ENCODE measurements around the gene LAMC2. TPM values are rescaled to one million over a fixed set of nuclear protein-coding genes. Genes with fewer than 3 reads are reported as not detected.
A peak's percentile ranks its signal among the peaks of the same experiment; 100 is the strongest.
"Not testable (repeated sequence)": the region's sequence is repeated elsewhere in the genome, so short reads cannot be mapped to it uniquely, and the experiment has no call there.

The LAMC2 gene
- under 1 TPM in 1 of 3 donors, not detected in 2; 0.03 TPM for total RNA-seq

DNA sequence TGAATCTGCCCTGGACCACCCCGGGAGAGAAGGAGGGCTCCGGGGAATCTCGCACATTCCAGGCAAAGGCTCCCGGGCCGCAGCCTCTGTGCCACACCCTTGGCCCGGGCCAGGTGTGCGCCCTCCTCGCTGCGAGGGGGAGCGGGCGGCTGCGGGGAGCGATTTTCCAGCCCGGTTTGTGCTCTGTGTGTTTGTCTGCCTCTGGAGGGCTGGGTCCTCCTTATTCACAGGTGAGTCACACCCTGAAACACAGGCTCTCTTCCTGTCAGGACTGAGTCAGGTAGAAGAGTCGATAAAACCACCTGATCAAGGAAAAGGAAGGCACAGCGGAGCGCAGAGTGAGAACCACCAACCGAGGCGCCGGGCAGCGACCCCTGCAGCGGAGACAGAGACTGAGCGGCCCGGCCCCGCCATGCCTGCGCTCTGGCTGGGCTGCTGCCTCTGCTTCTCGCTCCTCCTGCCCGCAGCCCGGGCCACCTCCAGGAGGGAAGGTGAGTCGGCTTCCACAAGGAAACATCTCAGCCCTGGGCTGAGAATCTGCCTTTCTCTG, at the start of gene LAMC2:
Gene LAMC2 (plus strand): TSS at position 324 of the 550 bp plus-strand sequence. CDS start 89 bp downstream, at position 413.
- DNase-seq (no peak), ATAC-seq (peak; percentile 80 to 89)
- H3K27me3 Mint-ChIP-seq (ENCODE audit: low read depth): peaks cover 25% of the 10 kb centered on the region
- H3K36me3 Mint-ChIP-seq (ENCODE audit: insufficient read depth): no peaks in the 10 kb centered on the region
- H3K4me3 Mint-ChIP-seq: no peak within 1 kb of the TSS
- no peaks in the 10 kb centered on the region for H3K9me3 Mint-ChIP-seq
- H3K4me1 Mint-ChIP-seq (ENCODE audit: low read depth): peaks cover 2% of the 10 kb centered on the region

DNA sequence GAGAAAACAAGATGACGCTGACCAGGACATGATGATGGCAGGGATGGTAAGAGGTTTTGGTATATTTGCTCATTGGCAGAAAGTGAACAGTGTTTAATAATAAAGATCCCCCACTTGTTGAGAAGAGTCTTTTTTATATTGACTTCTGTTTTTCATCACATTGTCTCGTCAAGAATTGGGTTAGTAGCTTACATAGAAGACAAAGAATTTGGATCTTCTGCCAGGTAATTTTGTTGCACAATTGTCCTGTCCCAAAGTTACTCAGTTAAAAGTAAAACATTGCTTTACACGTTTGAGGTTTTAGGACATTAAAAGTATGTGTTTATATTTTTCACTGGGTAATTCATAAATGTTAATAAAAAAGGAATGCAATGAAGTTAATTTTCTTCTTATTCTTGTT, 48.3 kb upstream of the LAMC2 start:
- H3K9me3 Mint-ChIP-seq: no peaks in the 10 kb centered on the region
- no peaks in the 10 kb centered on the region for H3K27me3 Mint-ChIP-seq (ENCODE audit: low read depth)
- no peaks in the 10 kb centered on the region for H3K36me3 Mint-ChIP-seq (ENCODE audit: insufficient read depth)
- DNase-seq: no peak
- no peak overlapping the region for H3K4me3 Mint-ChIP-seq
- ATAC-seq: no peak
- H3K4me1 Mint-ChIP-seq (ENCODE audit: low read depth): no peaks in the 10 kb centered on the region

DNA sequence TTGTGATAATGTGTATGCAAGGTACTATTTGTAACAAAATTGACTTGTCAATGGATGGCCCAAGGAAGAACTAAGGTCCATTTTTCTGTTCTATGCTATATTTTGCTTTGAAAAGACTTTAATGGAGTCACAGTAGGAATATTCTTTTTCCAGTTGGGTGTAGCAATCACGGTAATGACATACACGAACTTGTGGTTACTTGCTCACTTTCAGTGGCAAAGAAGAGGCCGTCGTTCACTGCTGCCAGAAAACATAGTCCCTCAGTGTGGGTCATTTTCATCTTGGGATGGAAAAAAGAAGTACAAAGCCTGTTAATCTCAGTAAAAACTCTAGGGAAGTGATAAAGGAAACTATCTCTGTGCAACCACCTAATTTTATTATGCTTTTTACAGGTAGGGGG, 47.8 kb upstream of the LAMC2 start:
- H3K4me1 Mint-ChIP-seq (ENCODE audit: low read depth): no peaks in the 10 kb centered on the region
- no peak for ATAC-seq
- no peak overlapping the region for H3K4me3 Mint-ChIP-seq
- H3K9me3 Mint-ChIP-seq: no peaks in the 10 kb centered on the region
- H3K36me3 Mint-ChIP-seq (ENCODE audit: insufficient read depth): no peaks in the 10 kb centered on the region
- DNase-seq: no peak
- H3K27me3 Mint-ChIP-seq (ENCODE audit: low read depth): no peaks in the 10 kb centered on the region

DNA sequence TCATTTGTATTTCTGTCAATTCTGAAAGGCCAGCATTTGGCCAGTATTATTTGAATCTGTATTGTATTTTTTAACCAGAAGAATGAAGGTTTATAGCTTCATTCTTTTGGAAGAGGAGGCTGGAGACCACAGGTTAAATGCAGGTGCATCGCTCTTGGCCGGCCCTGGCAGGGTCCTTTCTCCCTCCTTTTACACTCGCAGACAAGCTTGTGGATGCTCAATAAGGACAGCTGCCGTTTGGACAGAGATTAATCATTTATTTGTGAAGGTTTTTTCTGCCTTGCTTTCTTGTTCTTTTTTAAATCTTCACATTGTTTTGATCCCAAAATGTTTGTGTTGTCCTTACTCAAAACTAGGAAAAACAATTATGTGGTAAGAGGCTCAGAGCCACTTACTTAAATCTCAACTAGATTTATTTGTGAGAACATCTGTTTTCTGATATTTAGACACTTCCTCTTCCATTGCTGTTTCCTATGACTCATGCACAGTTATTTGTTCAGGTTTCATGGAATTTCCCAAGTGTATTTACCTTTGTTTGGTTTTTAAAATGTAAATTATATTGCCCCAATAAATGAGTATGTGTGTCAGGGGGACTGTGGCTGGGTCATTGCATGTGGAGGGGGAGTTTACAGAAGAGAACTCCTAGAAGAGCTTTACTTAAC, 46.7 kb upstream of the LAMC2 start:
- Mint-ChIP-seq H3K4me1 (ENCODE audit: low read depth) (no peaks in the 10 kb centered on the region), H3K4me3 (no peak overlapping the region), H3K36me3 (ENCODE audit: insufficient read depth) (no peaks in the 10 kb centered on the region), H3K9me3 (no peaks in the 10 kb centered on the region), H3K27me3 (ENCODE audit: low read depth) (no peaks in the 10 kb centered on the region)
- DNase-seq (no peak), ATAC-seq (no peak)

- H3K27me3 Mint-ChIP-seq (ENCODE audit: low read depth): no peaks in the 10 kb centered on the region
These were observed 45.4 kb upstream of the LAMC2 start for GRCh38 chr1:183140633-183141032.

GRCh38 chr1:183142171-183142570, 43.9 kb upstream of the LAMC2 start:
- no peak overlapping the region for H3K4me3 Mint-ChIP-seq
- DNase-seq (no peak), ATAC-seq (no peak)
- H3K27me3 Mint-ChIP-seq (ENCODE audit: low read depth): no peaks in the 10 kb centered on the region
- H3K36me3 Mint-ChIP-seq (ENCODE audit: insufficient read depth): no peaks in the 10 kb centered on the region
- no peaks in the 10 kb centered on the region for H3K9me3 Mint-ChIP-seq
- no peaks in the 10 kb centered on the region for H3K4me1 Mint-ChIP-seq (ENCODE audit: low read depth)

More at GRCh38 chr1:183140633-183141032, 45.4 kb upstream of the LAMC2 start:
- H3K36me3 Mint-ChIP-seq (ENCODE audit: insufficient read depth): no peaks in the 10 kb centered on the region
- no peak overlapping the region for H3K4me3 Mint-ChIP-seq
- no peaks in the 10 kb centered on the region for H3K4me1 Mint-ChIP-seq (ENCODE audit: low read depth)
- DNase-seq: no peak
- no peak for ATAC-seq
- no peaks in the 10 kb centered on the region for H3K9me3 Mint-ChIP-seq

DNA sequence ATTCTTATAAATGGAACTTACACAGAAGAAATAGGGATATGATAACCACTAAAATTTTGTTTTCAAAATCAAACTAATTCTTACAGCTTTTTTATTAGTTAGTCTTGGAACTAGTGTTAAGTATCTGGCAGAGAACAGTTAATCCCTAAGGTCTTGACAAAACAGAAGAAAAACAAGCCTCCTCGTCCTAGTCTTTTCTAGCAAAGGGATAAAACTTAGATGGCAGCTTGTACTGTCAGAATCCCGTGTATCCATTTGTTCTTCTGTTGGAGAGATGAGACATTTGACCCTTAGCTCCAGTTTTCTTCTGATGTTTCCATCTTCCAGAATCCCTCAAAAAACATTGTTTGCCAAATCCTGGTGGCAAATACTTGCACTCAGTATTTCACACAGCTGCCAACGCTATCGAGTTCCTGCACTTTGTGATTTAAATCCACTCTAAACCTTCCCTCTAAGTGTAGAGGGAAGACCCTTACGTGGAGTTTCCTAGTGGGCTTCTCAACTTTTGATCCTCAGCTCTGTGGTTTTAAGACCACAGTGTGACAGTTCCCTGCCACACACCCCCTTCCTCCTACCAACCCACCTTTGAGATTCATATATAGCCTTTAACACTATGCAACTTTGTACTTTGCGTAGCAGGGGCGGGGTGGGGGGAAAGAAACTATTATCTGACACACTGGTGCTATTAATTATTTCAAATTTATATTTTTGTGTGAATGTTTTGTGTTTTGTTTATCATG, 42.3 kb upstream of the LAMC2 start:
- H3K4me1 Mint-ChIP-seq (ENCODE audit: low read depth): no peaks in the 10 kb centered on the region
- ATAC-seq: no peak
- no peaks in the 10 kb centered on the region for H3K36me3 Mint-ChIP-seq (ENCODE audit: insufficient read depth)
- no peaks in the 10 kb centered on the region for H3K27me3 Mint-ChIP-seq (ENCODE audit: low read depth)
- H3K4me3 Mint-ChIP-seq: no peak overlapping the region
- no peak for DNase-seq
- H3K9me3 Mint-ChIP-seq: no peaks in the 10 kb centered on the region

DNA sequence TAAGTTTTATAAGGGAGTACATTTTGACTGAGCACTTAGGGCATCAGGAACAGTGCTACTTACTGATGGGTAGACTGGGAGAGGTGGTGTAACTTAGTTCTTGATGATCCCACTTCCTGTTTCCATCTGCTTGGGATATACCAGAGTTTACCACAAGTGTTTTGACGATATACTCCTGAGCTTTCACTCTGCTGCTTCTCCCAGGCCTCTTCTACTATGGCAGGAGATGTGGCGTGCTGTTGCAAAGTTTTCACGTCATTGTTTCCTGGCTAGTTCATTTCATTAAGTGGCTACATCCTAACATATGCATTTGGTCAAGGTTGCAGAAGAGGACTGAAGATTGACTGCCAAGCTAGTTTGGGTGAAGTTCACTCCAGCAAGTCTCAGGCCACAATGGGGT, 41.3 kb upstream of the LAMC2 start:
- no peak for ATAC-seq
- no peaks in the 10 kb centered on the region for H3K36me3 Mint-ChIP-seq (ENCODE audit: insufficient read depth)
- DNase-seq: no peak

DNA sequence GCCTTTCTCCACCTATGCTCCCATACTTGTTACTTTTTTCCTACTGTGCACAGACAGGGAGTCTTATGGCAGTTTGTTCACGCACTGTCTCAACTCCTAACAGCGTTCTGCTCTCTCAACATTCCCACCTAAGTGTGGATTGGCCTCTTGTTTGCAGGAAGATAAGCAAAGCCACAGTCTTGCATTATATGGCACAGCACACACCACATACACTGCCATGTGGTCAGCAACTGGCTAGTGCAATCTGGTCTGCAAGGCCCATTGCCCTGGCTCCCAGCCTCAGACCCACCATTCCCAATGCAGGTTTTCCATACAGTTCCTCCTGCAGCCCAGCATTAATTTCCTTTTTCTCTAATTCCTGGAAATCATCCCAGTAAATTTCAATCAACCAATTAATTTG, 38.3 kb upstream of the LAMC2 start:
- DNase-seq (no peak), ATAC-seq (no peak)
- H3K27me3 Mint-ChIP-seq (ENCODE audit: low read depth): peaks cover 6% of the 10 kb centered on the region
- no peak overlapping the region for H3K4me3 Mint-ChIP-seq
- no peaks in the 10 kb centered on the region for H3K36me3 Mint-ChIP-seq (ENCODE audit: insufficient read depth)
- H3K9me3 Mint-ChIP-seq: no peaks in the 10 kb centered on the region
- no peaks in the 10 kb centered on the region for H3K4me1 Mint-ChIP-seq (ENCODE audit: low read depth)

More for the DNA sequence above, 41.3 kb upstream of the LAMC2 start:
- Mint-ChIP-seq H3K27me3 (ENCODE audit: low read depth) (no peaks in the 10 kb centered on the region), H3K4me1 (ENCODE audit: low read depth) (no peaks in the 10 kb centered on the region), H3K4me3 (no peak overlapping the region), H3K9me3 (no peaks in the 10 kb centered on the region)

GRCh38 chr1:183148599-183148998, 37.5 kb upstream of the LAMC2 start:
- Mint-ChIP-seq H3K36me3 (ENCODE audit: insufficient read depth) (no peaks in the 10 kb centered on the region), H3K27me3 (ENCODE audit: low read depth) (peaks cover 7% of the 10 kb centered on the region), H3K9me3 (no peaks in the 10 kb centered on the region), H3K4me1 (ENCODE audit: low read depth) (no peaks in the 10 kb centered on the region), H3K4me3 (no peak overlapping the region)
- DNase-seq: no peak
- no peak for ATAC-seq

- ATAC-seq (no peak), DNase-seq (no peak)
- no peaks in the 10 kb centered on the region for H3K9me3 Mint-ChIP-seq
- H3K27me3 Mint-ChIP-seq (ENCODE audit: low read depth): peaks cover 7% of the 10 kb centered on the region
- H3K36me3 Mint-ChIP-seq (ENCODE audit: insufficient read depth): no peaks in the 10 kb centered on the region
- no peaks in the 10 kb centered on the region for H3K4me1 Mint-ChIP-seq (ENCODE audit: low read depth)
- no peak overlapping the region for H3K4me3 Mint-ChIP-seq
These were observed 36.8 kb upstream of the LAMC2 start for GRCh38 chr1:183149273-183149672.

DNA sequence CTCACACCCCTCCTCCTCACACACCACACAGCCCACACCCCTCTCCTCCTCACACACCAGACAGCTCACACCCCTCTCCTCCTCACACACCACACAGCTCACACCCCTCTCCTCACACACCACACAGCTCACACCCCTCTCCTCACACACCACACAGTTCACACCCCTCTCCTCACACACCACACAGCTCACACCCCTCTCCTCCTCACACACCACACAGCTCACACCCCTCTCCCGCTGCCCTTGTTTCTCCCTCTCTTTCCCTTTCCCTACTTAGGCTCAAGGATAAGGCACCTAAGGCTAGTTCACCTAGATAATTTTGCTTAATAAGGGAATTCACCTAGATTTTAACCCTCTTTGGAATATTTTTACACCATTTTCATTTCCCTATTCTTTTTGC, 36.0 kb upstream of the LAMC2 start:
- H3K4me1 Mint-ChIP-seq (ENCODE audit: low read depth); ATAC-seq; H3K27me3 Mint-ChIP-seq (ENCODE audit: low read depth): not testable (repeated sequence)

DNA sequence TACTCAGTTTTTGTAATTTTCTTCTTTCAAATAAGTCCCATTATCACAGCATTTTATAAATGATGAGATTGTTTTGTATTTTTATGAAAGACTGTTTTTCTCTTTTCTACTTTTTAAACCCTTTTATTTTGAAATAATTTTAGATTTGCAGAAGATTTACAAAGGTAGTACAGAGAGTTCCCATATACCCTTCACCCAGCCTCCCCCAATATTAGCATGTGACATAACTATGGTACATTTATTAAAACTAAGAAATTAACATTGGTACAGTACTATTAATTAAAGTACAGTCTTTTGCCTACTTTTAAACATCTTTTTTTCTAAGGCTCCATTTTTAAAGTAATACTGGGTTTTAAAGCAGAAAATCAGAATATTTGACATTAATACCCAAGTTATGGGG, 35.6 kb upstream of the LAMC2 start:
- Mint-ChIP-seq H3K36me3 (ENCODE audit: insufficient read depth) (no peaks in the 10 kb centered on the region), H3K27me3 (ENCODE audit: low read depth) (peaks cover 7% of the 10 kb centered on the region), H3K4me3 (no peak overlapping the region), H3K4me1 (ENCODE audit: low read depth) (no peaks in the 10 kb centered on the region), H3K9me3 (no peaks in the 10 kb centered on the region)
- DNase-seq (no peak), ATAC-seq (no peak)

More for the DNA sequence above, 36.0 kb upstream of the LAMC2 start:
- DNase-seq; H3K4me3 Mint-ChIP-seq; H3K9me3 Mint-ChIP-seq; H3K36me3 Mint-ChIP-seq (ENCODE audit: insufficient read depth): not testable (repeated sequence)

DNA sequence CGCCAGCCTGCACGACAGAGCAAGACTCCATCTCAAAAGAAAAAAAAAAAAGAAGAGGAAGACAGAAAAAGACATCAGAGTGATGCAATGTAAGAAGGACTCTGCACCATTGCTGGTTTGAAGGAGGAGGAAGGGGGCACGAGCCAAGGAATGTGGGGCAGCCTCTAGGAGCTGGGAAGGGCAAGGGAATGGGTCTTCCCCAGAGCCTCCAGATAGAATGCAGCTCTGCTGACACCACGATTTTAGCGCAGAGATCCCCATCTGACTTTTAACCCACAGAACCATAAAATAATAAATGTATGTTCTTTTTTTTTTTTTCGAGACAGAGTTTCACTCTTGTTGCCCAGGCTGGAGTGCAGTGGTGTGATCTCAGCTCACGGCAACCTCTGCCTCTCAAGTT, 33.9 kb upstream of the LAMC2 start:
- H3K36me3 Mint-ChIP-seq (ENCODE audit: insufficient read depth): no peaks in the 10 kb centered on the region
- ATAC-seq (no peak), DNase-seq (no peak)
- H3K27me3 Mint-ChIP-seq (ENCODE audit: low read depth): peaks cover 7% of the 10 kb centered on the region
- no peaks in the 10 kb centered on the region for H3K9me3 Mint-ChIP-seq
- no peak overlapping the region for H3K4me3 Mint-ChIP-seq
- H3K4me1 Mint-ChIP-seq (ENCODE audit: low read depth): no peaks in the 10 kb centered on the region

DNA sequence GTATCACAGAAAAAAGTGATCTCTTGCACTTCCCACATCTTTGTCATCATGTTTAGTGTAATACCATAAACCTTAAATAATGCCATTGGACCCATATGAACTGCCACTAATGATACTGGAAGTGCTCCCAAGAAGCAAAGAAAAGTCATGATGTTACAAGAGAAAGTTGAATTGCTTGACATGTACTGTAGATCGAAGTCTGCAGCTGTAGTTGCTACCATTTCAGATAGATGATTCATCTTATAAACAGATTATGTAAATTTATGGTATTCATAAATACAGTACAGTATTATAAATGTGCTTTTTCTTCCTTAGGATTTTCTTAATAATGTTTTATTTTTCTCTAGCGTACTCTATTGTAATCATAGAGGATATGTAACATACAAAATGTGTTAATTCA, 30.1 kb upstream of the LAMC2 start:
- H3K4me1 Mint-ChIP-seq (ENCODE audit: low read depth): no peaks in the 10 kb centered on the region
- H3K9me3 Mint-ChIP-seq: no peaks in the 10 kb centered on the region
- no peak overlapping the region for H3K4me3 Mint-ChIP-seq
- peaks cover 4% of the 10 kb centered on the region for H3K27me3 Mint-ChIP-seq (ENCODE audit: low read depth)
- no peak for DNase-seq
- no peak for ATAC-seq
- no peaks in the 10 kb centered on the region for H3K36me3 Mint-ChIP-seq (ENCODE audit: insufficient read depth)
